Measurements from ENCODE around the gene ATRNL1. TPM values are rescaled to one million over a fixed set of nuclear protein-coding genes. Genes with fewer than 3 reads are reported as not detected.

Gene ATRNL1
- total RNA-seq, 1 experiment from 2014 or later = not detected

GRCh38 chr10:115163129-115163528 is 70.0 kb downstream of the ATRNL1 start:
- Mint-ChIP-seq H3K4me1 (ENCODE audit: low read depth, unreplicated experiment) (no peaks in the 10 kb centered on the region), H3K36me3 (ENCODE audit: insufficient read depth, unreplicated experiment) (no peaks in the 10 kb centered on the region), H3K27me3 (ENCODE audit: insufficient read depth, unreplicated experiment) (peaks cover 12% of the 10 kb centered on the region), H3K27ac (ENCODE audit: unreplicated experiment) (no peak overlapping the region), H3K9me3 (ENCODE audit: unreplicated experiment) (no peaks in the 10 kb centered on the region), H3K4me3 (ENCODE audit: unreplicated experiment) (no peak overlapping the region)
- intact Hi-C loops (cut with micrococcal nuclease; ENCODE audit: unreplicated experiment) = no loop called here
- POLR2A ChIA-PET = no interaction called here
- CTCF ChIA-PET = no interaction called here
- TF ChIP-seq CTCF (IDR thresholded peaks at IDR 0.05; ENCODE audit: insufficient read depth in 1 of 2, low read depth in 1 of 2, low read length in 1 of 2, severe bottlenecking in 1 of 2, unreplicated experiment in 1 of 2) = no peak
- DNase-seq = no peak
- BruUV-seq (replicated peaks) = no TSS peak
- Histone ChIP-seq H3K9me3 (no peaks in the 10 kb centered on the region), H3K36me3 (ENCODE audit: control insufficient read depth, insufficient read depth, low read length) (no peaks in the 10 kb centered on the region), H3K27me3 (replicated peaks; ENCODE audit: control insufficient read depth, insufficient read depth, low read length) (no peaks in the 10 kb centered on the region), H3K4me1 (no peaks in the 10 kb centered on the region), H3K4me3 (ENCODE audit: low read depth, low read length) (no peak overlapping the region)

GRCh38 chr10:115164220-115164619 is 71.1 kb downstream of the ATRNL1 start:
- H3K4me3 Mint-ChIP-seq (ENCODE audit: unreplicated experiment) = no peak overlapping the region
- no peak for DNase-seq
- BruUV-seq (replicated peaks) = no TSS peak
- ChIA-PET CTCF (no interaction called here), POLR2A (no interaction called here)
- no peaks in the 10 kb centered on the region for H3K4me1 ChIP-seq
- no peaks in the 10 kb centered on the region for H3K4me1 Mint-ChIP-seq (ENCODE audit: low read depth, unreplicated experiment)
- no peak overlapping the region for H3K27ac Mint-ChIP-seq (ENCODE audit: unreplicated experiment)
- intact Hi-C loops (cut with micrococcal nuclease; ENCODE audit: unreplicated experiment) = no loop called here
- no peaks in the 10 kb centered on the region for H3K36me3 ChIP-seq (ENCODE audit: control insufficient read depth, insufficient read depth, low read length)
- no peak overlapping the region for H3K4me3 ChIP-seq (ENCODE audit: low read depth, low read length)
- no peaks in the 10 kb centered on the region for H3K9me3 Mint-ChIP-seq (ENCODE audit: unreplicated experiment)
- peaks cover 12% of the 10 kb centered on the region for H3K27me3 Mint-ChIP-seq (ENCODE audit: insufficient read depth, unreplicated experiment)
- H3K27me3 ChIP-seq (replicated peaks; ENCODE audit: control insufficient read depth, insufficient read depth, low read length) = no peaks in the 10 kb centered on the region
- H3K9me3 ChIP-seq = no peaks in the 10 kb centered on the region
- no peaks in the 10 kb centered on the region for H3K36me3 Mint-ChIP-seq (ENCODE audit: insufficient read depth, unreplicated experiment)
- TF ChIP-seq CTCF (IDR thresholded peaks at IDR 0.05; ENCODE audit: insufficient read depth in 1 of 2, low read depth in 1 of 2, low read length in 1 of 2, severe bottlenecking in 1 of 2, unreplicated experiment in 1 of 2) = no peak

GRCh38 chr10:115167751-115168150 is 74.6 kb downstream of the ATRNL1 start:
- Mint-ChIP-seq H3K4me3 (ENCODE audit: unreplicated experiment) (no peak overlapping the region), H3K4me1 (ENCODE audit: low read depth, unreplicated experiment) (no peaks in the 10 kb centered on the region), H3K27me3 (ENCODE audit: insufficient read depth, unreplicated experiment) (peaks cover 3% of the 10 kb centered on the region), H3K36me3 (ENCODE audit: insufficient read depth, unreplicated experiment) (no peaks in the 10 kb centered on the region), H3K9me3 (ENCODE audit: unreplicated experiment) (no peaks in the 10 kb centered on the region), H3K27ac (ENCODE audit: unreplicated experiment) (no peak overlapping the region)
- Histone ChIP-seq H3K27me3 (replicated peaks; ENCODE audit: control insufficient read depth, insufficient read depth, low read length) (no peaks in the 10 kb centered on the region), H3K36me3 (ENCODE audit: control insufficient read depth, insufficient read depth, low read length) (no peaks in the 10 kb centered on the region), H3K9me3 (no peaks in the 10 kb centered on the region), H3K4me3 (ENCODE audit: low read depth, low read length) (no peak overlapping the region), H3K4me1 (no peaks in the 10 kb centered on the region)
- ChIA-PET CTCF (no interaction called here), POLR2A (no interaction called here)
- TF ChIP-seq CTCF (IDR thresholded peaks at IDR 0.05; ENCODE audit: insufficient read depth in 1 of 2, low read depth in 1 of 2, low read length in 1 of 2, severe bottlenecking in 1 of 2, unreplicated experiment in 1 of 2) = no peak
- intact Hi-C loops (cut with micrococcal nuclease; ENCODE audit: unreplicated experiment) = no loop called here
- DNase-seq = no peak
- BruUV-seq (replicated peaks) = no TSS peak

All from Caco-2 (cell line).